Measurements from ENCODE around the gene CCDC171.

- TF ChIP-seq CTCF (IDR thresholded peaks at IDR 0.05; ENCODE audit: poor library complexity) (no peak), EZH2 (IDR thresholded peaks at IDR 0.05; ENCODE audit: borderline replicate concordance) (no peak)
Observed at GRCh38 chr9:15843931-15844330, 291.1 kb downstream of the CCDC171 start.

Measured in hepatocyte (in vitro differentiated cells).